ENCODE measurements around the gene DMRTA2.
"Not testable (repeated sequence)": the region's sequence is repeated elsewhere in the genome, so short reads cannot be mapped to it uniquely, and the experiment has no call there.

The DMRTA2 gene

GRCh38 chr1:50393522-50394120 lies 29.6 kb downstream of the DMRTA2 start:
- H3K79me1 ChIP-seq (ENCODE audit: low read length): no peaks in the 10 kb centered on the region
- no peak overlapping the region for H3K4me3 ChIP-seq (ENCODE audit: low read depth, low read length)
- no peak overlapping the region for H2BK120ac ChIP-seq (ENCODE audit: insufficient read depth, low read length, poor library complexity)
- no peaks in the 10 kb centered on the region for H3K27me3 ChIP-seq (ENCODE audit: insufficient read depth, low read length)
- no peaks in the 10 kb centered on the region for H3K79me2 ChIP-seq (ENCODE audit: control insufficient read depth, insufficient read depth, low read length, poor library complexity)
- no peak overlapping the region for H4K91ac ChIP-seq (ENCODE audit: low read depth, low read length)
- H3K18ac ChIP-seq (ENCODE audit: low read length): no peak overlapping the region
- no peak overlapping the region for H2BK5ac ChIP-seq (ENCODE audit: low read depth, low read length, poor library complexity)
- no peak overlapping the region for H3K23ac ChIP-seq (ENCODE audit: low read length)
- no peak overlapping the region for H3K4ac ChIP-seq (ENCODE audit: low read depth, low read length)
- no CpG with 5 or more reads among the region's 2 CpGs for WGBS (ENCODE audit: extremely low coverage, insufficient coverage, insufficient read length)
- H4K12ac ChIP-seq (ENCODE audit: low read depth, low read length): no peak overlapping the region
- H4K8ac ChIP-seq (ENCODE audit: low read depth, low read length): no peak overlapping the region
- no peaks in the 10 kb centered on the region for H3K36me3 ChIP-seq (ENCODE audit: control insufficient read depth in 1 of 2, insufficient read depth in 2 of 2, low read length in 2 of 2)
- no peak overlapping the region for H2AFZ ChIP-seq (ENCODE audit: insufficient read depth, low read length, poor library complexity)
- H2AK5ac ChIP-seq (ENCODE audit: low read length): no peak overlapping the region
- DNase-seq: no peak
- no peaks in the 10 kb centered on the region for H3K9me3 ChIP-seq (ENCODE audit: insufficient read depth, low read depth, low read length)
- no peak overlapping the region for H3K4me2 ChIP-seq (ENCODE audit: low read length)
- H3K27ac ChIP-seq (ENCODE audit: low read depth, low read length): no peak overlapping the region
- H2BK12ac ChIP-seq (ENCODE audit: low read length): no peak overlapping the region
- no peak overlapping the region for H3K14ac ChIP-seq (ENCODE audit: low read length)
- no peak overlapping the region for H3K9ac ChIP-seq (ENCODE audit: low read length)
- no peaks in the 10 kb centered on the region for H3K4me1 ChIP-seq (ENCODE audit: control insufficient read depth in 1 of 2, insufficient read depth in 2 of 2, low read length in 2 of 2)

- not testable (repeated sequence) for H2BK12ac ChIP-seq (ENCODE audit: low read length); H2BK120ac ChIP-seq (ENCODE audit: insufficient read depth, low read length, poor library complexity); H3K18ac ChIP-seq (ENCODE audit: low read length); H3K9me3 ChIP-seq (ENCODE audit: insufficient read depth, low read depth, low read length); H3K79me1 ChIP-seq (ENCODE audit: low read length); H4K91ac ChIP-seq (ENCODE audit: low read depth, low read length); H4K8ac ChIP-seq (ENCODE audit: low read depth, low read length); H2BK5ac ChIP-seq (ENCODE audit: low read depth, low read length, poor library complexity); DNase-seq; H2AFZ ChIP-seq (ENCODE audit: insufficient read depth, low read length, poor library complexity); H3K9ac ChIP-seq (ENCODE audit: low read length); H3K79me2 ChIP-seq (ENCODE audit: control insufficient read depth, insufficient read depth, low read length, poor library complexity); H3K4me2 ChIP-seq (ENCODE audit: low read length); H3K4me3 ChIP-seq (ENCODE audit: low read depth, low read length); H3K27ac ChIP-seq (ENCODE audit: low read depth, low read length); H3K14ac ChIP-seq (ENCODE audit: low read length); H2AK5ac ChIP-seq (ENCODE audit: low read length); H3K4me1 ChIP-seq (ENCODE audit: control insufficient read depth in 1 of 2, insufficient read depth in 2 of 2, low read length in 2 of 2); H3K36me3 ChIP-seq (ENCODE audit: control insufficient read depth in 1 of 2, insufficient read depth in 2 of 2, low read length in 2 of 2); H3K23ac ChIP-seq (ENCODE audit: low read length); H3K4ac ChIP-seq (ENCODE audit: low read depth, low read length); H3K27me3 ChIP-seq (ENCODE audit: insufficient read depth, low read length); H4K12ac ChIP-seq (ENCODE audit: low read depth, low read length)
- no CpG with 5 or more reads among the region's 33 CpGs for WGBS (ENCODE audit: extremely low coverage, insufficient coverage, insufficient read length)
These were observed 41.7 kb downstream of the DMRTA2 start for GRCh38 chr1:50381551-50381950.

DNA sequence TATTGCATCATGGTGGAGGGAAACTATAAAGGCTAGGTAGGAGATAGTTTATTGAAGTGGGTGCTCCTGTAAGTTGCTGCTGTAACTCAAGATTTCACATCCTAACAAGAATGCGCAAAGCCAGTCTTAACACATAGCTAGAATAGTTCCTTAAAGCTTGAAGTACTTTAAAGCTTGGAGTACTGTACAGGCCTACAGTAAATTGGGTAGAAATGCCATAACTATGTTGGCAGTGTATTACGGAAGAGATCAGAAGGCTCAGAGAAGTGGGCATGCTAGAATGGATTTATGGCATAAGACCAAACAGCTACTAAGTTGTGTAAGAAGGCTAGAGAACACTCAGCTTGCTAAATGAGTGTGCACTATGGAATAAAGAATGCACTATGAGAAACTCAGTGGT lies 44.5 kb downstream of the DMRTA2 start:
- Histone ChIP-seq H3K9ac (ENCODE audit: low read length) (no peak overlapping the region), H4K12ac (ENCODE audit: low read depth, low read length) (no peak overlapping the region), H3K18ac (ENCODE audit: low read length) (no peak overlapping the region), H4K8ac (ENCODE audit: low read depth, low read length) (no peak overlapping the region), H3K4ac (ENCODE audit: low read depth, low read length) (no peak overlapping the region), H3K14ac (ENCODE audit: low read length) (no peak overlapping the region), H3K9me3 (ENCODE audit: insufficient read depth, low read depth, low read length) (no peaks in the 10 kb centered on the region), H3K36me3 (ENCODE audit: control insufficient read depth in 1 of 2, insufficient read depth in 2 of 2, low read length in 2 of 2) (no peaks in the 10 kb centered on the region), H2AFZ (ENCODE audit: insufficient read depth, low read length, poor library complexity) (no peak overlapping the region), H3K23ac (ENCODE audit: low read length) (no peak overlapping the region), H2BK120ac (ENCODE audit: insufficient read depth, low read length, poor library complexity) (no peak overlapping the region), H3K79me2 (ENCODE audit: control insufficient read depth, insufficient read depth, low read length, poor library complexity) (no peaks in the 10 kb centered on the region), H3K79me1 (ENCODE audit: low read length) (no peaks in the 10 kb centered on the region), H4K91ac (ENCODE audit: low read depth, low read length) (no peak overlapping the region), H2BK12ac (ENCODE audit: low read length) (no peak overlapping the region), H3K27ac (ENCODE audit: low read depth, low read length) (no peak overlapping the region), H3K4me1 (ENCODE audit: control insufficient read depth in 1 of 2, insufficient read depth in 2 of 2, low read length in 2 of 2) (no peaks in the 10 kb centered on the region), H2BK5ac (ENCODE audit: low read depth, low read length, poor library complexity) (no peak overlapping the region), H3K27me3 (ENCODE audit: insufficient read depth, low read length) (no peaks in the 10 kb centered on the region), H3K4me3 (ENCODE audit: low read depth, low read length) (no peak overlapping the region), H3K4me2 (ENCODE audit: low read length) (no peak overlapping the region), H2AK5ac (ENCODE audit: low read length) (no peak overlapping the region)
- DNase-seq: peak in 1 of 2 donors; percentile 18
- WGBS (ENCODE audit: extremely low coverage, insufficient coverage, insufficient read length): no CpG with 5 or more reads among the region's 2 CpGs

GRCh38 chr1:50373532-50373931 lies 49.7 kb downstream of the DMRTA2 start:
- no peak overlapping the region for H2AK5ac ChIP-seq (ENCODE audit: low read length)

More at GRCh38 chr1:50373532-50373931, 49.7 kb downstream of the DMRTA2 start:
- Histone ChIP-seq H3K27me3 (ENCODE audit: insufficient read depth, low read length) (no peaks in the 10 kb centered on the region), H3K4me3 (ENCODE audit: low read depth, low read length) (no peak overlapping the region), H3K36me3 (ENCODE audit: control insufficient read depth in 1 of 2, insufficient read depth in 2 of 2, low read length in 2 of 2) (no peaks in the 10 kb centered on the region), H3K79me2 (ENCODE audit: control insufficient read depth, insufficient read depth, low read length, poor library complexity) (no peaks in the 10 kb centered on the region), H3K27ac (ENCODE audit: low read depth, low read length) (no peak overlapping the region), H3K4me2 (ENCODE audit: low read length) (no peak overlapping the region), H3K9me3 (ENCODE audit: insufficient read depth, low read depth, low read length) (peaks cover 2% of the 10 kb centered on the region), H2BK12ac (ENCODE audit: low read length) (no peak overlapping the region), H3K4ac (ENCODE audit: low read depth, low read length) (no peak overlapping the region), H3K18ac (ENCODE audit: low read length) (no peak overlapping the region), H2AFZ (ENCODE audit: insufficient read depth, low read length, poor library complexity) (no peak overlapping the region), H4K91ac (ENCODE audit: low read depth, low read length) (no peak overlapping the region), H3K14ac (ENCODE audit: low read length) (no peak overlapping the region), H3K79me1 (ENCODE audit: low read length) (no peaks in the 10 kb centered on the region), H4K8ac (ENCODE audit: low read depth, low read length) (no peak overlapping the region), H3K9ac (ENCODE audit: low read length) (no peak overlapping the region), H3K4me1 (ENCODE audit: control insufficient read depth in 1 of 2, insufficient read depth in 2 of 2, low read length in 2 of 2) (peaks cover 5 to 6% of the 10 kb centered on the region in 2 experiments), H2BK5ac (ENCODE audit: low read depth, low read length, poor library complexity) (no peak overlapping the region), H2BK120ac (ENCODE audit: insufficient read depth, low read length, poor library complexity) (no peak overlapping the region), H3K23ac (ENCODE audit: low read length) (no peak overlapping the region), H4K12ac (ENCODE audit: low read depth, low read length) (no peak overlapping the region)
- no CpG with 5 or more reads among the region's 1 CpG for WGBS (ENCODE audit: extremely low coverage, insufficient coverage, insufficient read length)
- no peak for DNase-seq
